Activated CD4-positive, alpha-beta T cell treated with anti-CD3 and anti-CD28 coated beads for 36 hours (primary cell): Measurements from ENCODE around the gene KDM2B. TPM values are rescaled to one million over a fixed set of nuclear protein-coding genes. Genes with fewer than 3 reads are reported as not detected.

Experiments
- ATAC-seq: fragments of 200-7000 bp; cut with Tn5 transposase; one replicate; pipeline ENCODE4 v1.10.0; 2021; ENCODE audit warnings: mild to moderate bottlenecking, moderate library complexity
- CTCF ChIA-PET: fragments of 350-600 bp; sonication (Branson Sonifier 250); formaldehyde crosslinking; loops from one replicate; lab custom pipeline; 2021; ENCODE audit warnings: antibody characterized with exemption; lab: Charles Lee
- POLR2A ChIA-PET: fragments of 350-600 bp; sonication (Branson Sonifier 250); formaldehyde crosslinking; loops from one replicate; lab custom pipeline; 2021; ENCODE audit warnings: antibody characterized with exemption, inconsistent platforms; lab: Charles Lee
- DNase-seq: peaks from one replicate; pipeline ENCODE4 v3.0.0-alpha.2; 2020
- H3K27ac Mint-ChIP-seq: one replicate; pipeline ENCODE4 v1.8.0; 2021; ENCODE audit warnings: mixed read lengths
- H3K27me3 Mint-ChIP-seq: one replicate; pipeline ENCODE4 v1.8.0; 2021; ENCODE audit warnings: mixed read lengths
- H3K36me3 Mint-ChIP-seq: one replicate; pipeline ENCODE4 v1.8.0; 2021; ENCODE audit warnings: low read depth, mixed read lengths
- H3K4me1 Mint-ChIP-seq: one replicate; pipeline ENCODE4 v1.8.0; 2021; ENCODE audit warnings: mixed read lengths
- H3K4me3 Mint-ChIP-seq: one replicate; pipeline ENCODE4 v1.8.0; 2021; ENCODE audit warnings: mild to moderate bottlenecking, moderate library complexity, mixed read lengths
- H3K9me3 Mint-ChIP-seq: one replicate; pipeline ENCODE4 v1.8.0; 2021; ENCODE audit warnings: low read depth, mixed read lengths
- intact Hi-C, 2 experiments: fragments of 100-400 bp; cut with DNase I in 1 of 2; cut with micrococcal nuclease in 1 of 2; formaldehyde crosslinking; loops; one replicate each; pipeline versions ENCODE4 v1.14.2 to v1.15.1; 2022 to 2024; cut with DNase I, micrococcal nuclease
- total RNA-seq, 2 experiments: library from RNA; stranded (reverse); gene quantifications; one replicate each; pipeline ENCODE4 v1.2.3, GENCODE V29; 2021

KDM2B gene
- total RNA-seq, 2 experiments from 2014 or later: 39.2 to 48.7 TPM

- H3K27ac Mint-ChIP-seq: peak overlapping the region; percentile 51
- H3K9me3 Mint-ChIP-seq: no peaks in the 10 kb centered on the region
- intact Hi-C loops: no loop called here
- DNase-seq (no peak), ATAC-seq (no peak)
- peaks cover 17% of the 10 kb centered on the region for H3K4me1 Mint-ChIP-seq
- H3K27me3 Mint-ChIP-seq: no peaks in the 10 kb centered on the region
- POLR2A ChIA-PET: interaction anchor here (0.6 kb wide), 2 partner anchors 38 to 48 kb away, joined by 3 read pairs; no protein-coding TSS in a partner anchor
- peaks cover 12% of the 10 kb centered on the region for H3K36me3 Mint-ChIP-seq
- no peak overlapping the region for H3K4me3 Mint-ChIP-seq
- CTCF ChIA-PET: interaction anchor here (0.7 to 1.4 kb wide), 4 partner anchors 25 to 98 kb away, joined by 3 to 5 read pairs (median 4); no protein-coding TSS in a partner anchor
Observed at GRCh38 chr12:121576851-121577391, 3.9 kb downstream of the KDM2B start.

GRCh38 chr12:121575952-121576625, 4.7 kb downstream of the KDM2B start:
- no peak for DNase-seq
- H3K4me3 Mint-ChIP-seq: no peak overlapping the region
- H3K4me1 Mint-ChIP-seq: peaks cover 10% of the 10 kb centered on the region
- peaks cover 12% of the 10 kb centered on the region for H3K36me3 Mint-ChIP-seq
- H3K9me3 Mint-ChIP-seq: no peaks in the 10 kb centered on the region
- no peak overlapping the region for H3K27ac Mint-ChIP-seq
- POLR2A ChIA-PET: no interaction called here
- H3K27me3 Mint-ChIP-seq: no peaks in the 10 kb centered on the region
- no peak for ATAC-seq
- intact Hi-C loops: no loop called here
- CTCF ChIA-PET: interaction anchor here (1.0 to 1.4 kb wide), 4 partner anchors 16 to 97 kb away, joined by 3 to 5 read pairs (median 4); no protein-coding TSS in a partner anchor

- intact Hi-C loops: no loop called here
- ATAC-seq (no peak), DNase-seq (no peak)
- ChIA-PET POLR2A (no interaction called here), CTCF (interaction anchor here (0.6 to 1.4 kb wide), 3 partner anchors 17 to 783 kb away, joined by 3 read pairs; no protein-coding TSS in a partner anchor)
- H3K27me3 Mint-ChIP-seq: no peaks in the 10 kb centered on the region
- peaks cover 7% of the 10 kb centered on the region for H3K4me1 Mint-ChIP-seq
- H3K9me3 Mint-ChIP-seq: no peaks in the 10 kb centered on the region
- H3K27ac Mint-ChIP-seq: no peak overlapping the region
- peaks cover 18% of the 10 kb centered on the region for H3K36me3 Mint-ChIP-seq
- H3K4me3 Mint-ChIP-seq: no peak overlapping the region
Observed at GRCh38 chr12:121575051-121575450, 5.8 kb downstream of the KDM2B start.

GRCh38 chr12:121574025-121574424, 6.8 kb downstream of the KDM2B start:
- no peak overlapping the region for H3K4me3 Mint-ChIP-seq
- DNase-seq: no peak
- POLR2A ChIA-PET: interaction anchor here (0.5 to 0.6 kb wide), 2 partner anchors 54 to 836 kb away, joined by 3 to 6 read pairs; no protein-coding TSS in a partner anchor
- peaks cover 7% of the 10 kb centered on the region for H3K4me1 Mint-ChIP-seq
- H3K27ac Mint-ChIP-seq: peak overlapping the region; percentile 51
- ATAC-seq: no peak
- intact Hi-C loops: no loop called here
- CTCF ChIA-PET: interaction anchor here (0.5 kb wide), 1 partner anchor 9 kb away, joined by 3 read pairs; no protein-coding TSS in a partner anchor
- peaks cover 18% of the 10 kb centered on the region for H3K36me3 Mint-ChIP-seq
- H3K9me3 Mint-ChIP-seq: no peaks in the 10 kb centered on the region
- H3K27me3 Mint-ChIP-seq: no peaks in the 10 kb centered on the region

DNA sequence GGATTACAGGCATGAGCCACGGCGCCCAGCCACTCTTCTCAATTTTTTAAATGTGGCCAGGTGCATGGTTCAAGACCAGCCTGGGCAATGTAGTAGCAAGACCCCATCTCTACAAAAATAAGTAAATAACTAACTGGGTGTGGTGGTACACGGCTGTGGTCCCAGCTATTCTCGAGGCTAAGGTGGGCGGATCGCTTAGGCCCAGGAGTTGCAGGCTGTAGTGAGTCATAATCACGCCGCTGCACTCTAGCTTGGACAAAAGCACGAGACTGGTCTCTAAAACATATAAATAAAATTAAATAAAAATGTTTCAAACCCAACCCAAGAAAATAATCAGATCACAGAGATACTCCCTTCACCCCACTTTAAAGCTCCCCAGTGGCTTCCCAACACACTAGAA, 8.9 kb downstream of the KDM2B start:
- no peak overlapping the region for H3K4me3 Mint-ChIP-seq
- no peak for ATAC-seq
- POLR2A ChIA-PET: interaction anchor here (0.6 kb wide), 1 partner anchor 63 kb away, joined by 3 read pairs; no protein-coding TSS in a partner anchor
- no peaks in the 10 kb centered on the region for H3K9me3 Mint-ChIP-seq
- no peaks in the 10 kb centered on the region for H3K27me3 Mint-ChIP-seq
- no peak overlapping the region for H3K27ac Mint-ChIP-seq
- intact Hi-C loops: no loop called here
- CTCF ChIA-PET: no interaction called here
- peaks cover 21% of the 10 kb centered on the region for H3K36me3 Mint-ChIP-seq
- DNase-seq: no peak
- H3K4me1 Mint-ChIP-seq: peaks cover 5% of the 10 kb centered on the region

DNA sequence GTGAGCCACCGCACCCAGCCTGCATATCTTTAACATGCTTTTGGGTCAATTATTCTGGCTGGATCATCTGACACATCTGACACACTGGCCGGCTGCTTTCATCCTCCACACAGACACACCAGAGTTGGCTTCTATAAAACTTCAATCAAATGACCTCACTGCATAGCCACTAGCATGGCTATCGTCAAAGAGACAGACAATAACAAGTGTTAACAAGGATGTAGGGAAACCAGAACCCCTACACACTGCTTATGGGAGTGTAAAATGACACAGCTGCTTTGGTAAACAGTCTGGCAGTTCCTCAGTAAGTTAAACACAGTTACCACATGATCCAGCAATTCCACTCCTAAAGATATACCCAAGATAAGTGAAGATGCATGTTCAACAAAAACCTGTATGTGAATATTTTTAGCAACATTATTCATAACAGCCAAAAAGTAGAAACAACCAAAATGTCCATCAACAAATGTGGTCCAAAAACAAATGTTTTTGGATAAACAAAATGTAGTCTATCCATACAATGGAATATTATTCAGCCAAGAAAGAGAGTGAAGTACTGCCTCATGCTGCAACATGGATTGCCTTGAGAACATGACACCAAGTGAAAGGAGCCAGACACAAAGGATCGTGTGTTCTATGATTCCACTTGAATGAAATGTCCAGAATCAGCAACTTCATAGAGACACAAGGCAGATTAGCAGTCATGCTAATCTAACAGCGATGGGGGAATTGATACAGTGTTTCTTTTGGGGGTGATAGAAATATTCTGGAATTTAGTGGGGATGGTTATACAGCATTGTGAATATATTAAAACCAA, 10.1 kb downstream of the KDM2B start:
- POLR2A ChIA-PET: no interaction called here
- ATAC-seq: no peak
- Mint-ChIP-seq H3K27ac (no peak overlapping the region), H3K4me3 (no peak overlapping the region), H3K36me3 (peaks cover 21% of the 10 kb centered on the region), H3K4me1 (peaks cover 5% of the 10 kb centered on the region), H3K27me3 (no peaks in the 10 kb centered on the region), H3K9me3 (no peaks in the 10 kb centered on the region)
- DNase-seq: no peak
- CTCF ChIA-PET: interaction anchor here (0.6 kb wide), 1 partner anchor 111 kb away, joined by 6 read pairs; no protein-coding TSS in a partner anchor
- intact Hi-C loops: no loop called here

DNA sequence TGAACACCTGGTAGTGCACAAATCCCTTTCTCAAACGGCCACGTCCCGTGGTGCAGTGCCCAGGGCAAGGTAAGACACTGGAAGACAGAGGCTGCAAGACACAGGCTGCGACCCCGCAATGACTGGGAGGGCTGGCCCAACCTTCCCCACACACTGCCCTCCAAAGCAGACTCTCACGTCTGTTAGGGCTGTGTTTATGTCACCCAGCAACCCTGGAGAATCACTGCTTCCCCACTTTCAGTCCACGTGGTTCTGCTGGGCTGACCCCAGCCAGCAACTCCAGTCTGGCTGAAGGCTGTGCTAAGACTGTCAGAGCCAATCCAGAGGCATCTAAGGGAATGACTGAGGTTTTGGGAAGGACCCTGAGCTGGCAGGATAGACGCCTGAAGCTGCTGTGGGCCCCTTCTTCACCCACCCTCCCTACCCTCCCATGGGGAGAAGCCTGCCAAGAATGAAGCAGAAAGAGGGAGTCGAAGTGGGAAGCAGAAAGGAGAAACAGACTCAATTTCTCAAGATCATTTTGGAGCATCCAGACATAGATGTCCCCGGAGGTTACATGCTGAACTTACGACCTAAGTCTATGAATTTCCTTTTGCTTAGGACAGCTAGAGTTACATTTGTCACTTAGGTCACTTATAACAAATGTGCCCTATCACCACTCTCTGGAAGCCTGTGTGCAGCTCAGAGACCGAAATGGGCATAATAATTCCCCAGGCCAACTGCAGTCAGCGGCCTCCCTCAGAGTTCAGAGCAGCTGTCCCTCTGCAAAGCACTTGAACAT, 11.7 kb downstream of the KDM2B start:
- H3K4me1 Mint-ChIP-seq: peaks cover 5% of the 10 kb centered on the region
- no peaks in the 10 kb centered on the region for H3K27me3 Mint-ChIP-seq
- intact Hi-C loops: no loop called here
- CTCF ChIA-PET: interaction anchor here (0.7 to 1.0 kb wide), 2 partner anchors 77 to 90 kb away, joined by 3 to 4 read pairs; no protein-coding TSS in a partner anchor
- no peak overlapping the region for H3K4me3 Mint-ChIP-seq
- H3K9me3 Mint-ChIP-seq: no peaks in the 10 kb centered on the region
- ATAC-seq (no peak), DNase-seq (no peak)
- POLR2A ChIA-PET: interaction anchor here (0.6 to 0.8 kb wide), 3 partner anchors 14 to 311 kb away, joined by 3 to 8 read pairs (median 3); no protein-coding TSS in a partner anchor
- H3K36me3 Mint-ChIP-seq: peaks cover 18% of the 10 kb centered on the region
- H3K27ac Mint-ChIP-seq: no peak overlapping the region

GRCh38 chr12:121568518-121568917, 12.3 kb downstream of the KDM2B start:
- intact Hi-C loops: no loop called here
- no peak for DNase-seq
- no peak for ATAC-seq
- no peaks in the 10 kb centered on the region for H3K9me3 Mint-ChIP-seq
- H3K4me1 Mint-ChIP-seq: peaks cover 5% of the 10 kb centered on the region
- H3K4me3 Mint-ChIP-seq: no peak overlapping the region
- no peaks in the 10 kb centered on the region for H3K27me3 Mint-ChIP-seq
- H3K36me3 Mint-ChIP-seq: peaks cover 13% of the 10 kb centered on the region
- POLR2A ChIA-PET: interaction anchor here (0.6 to 0.8 kb wide), 3 partner anchors 15 to 310 kb away, joined by 3 to 8 read pairs (median 3); no protein-coding TSS in a partner anchor
- CTCF ChIA-PET: interaction anchor here (0.7 kb wide), 1 partner anchor 77 kb away, joined by 4 read pairs; no protein-coding TSS in a partner anchor
- H3K27ac Mint-ChIP-seq: no peak overlapping the region

- POLR2A ChIA-PET: no interaction called here
- H3K27me3 Mint-ChIP-seq: no peaks in the 10 kb centered on the region
- H3K36me3 Mint-ChIP-seq: peaks cover 3% of the 10 kb centered on the region
- H3K27ac Mint-ChIP-seq: no peak overlapping the region
- no peak overlapping the region for H3K4me3 Mint-ChIP-seq
- DNase-seq: no peak
- CTCF ChIA-PET: interaction anchor here (0.6 to 1.0 kb wide), 2 partner anchors 9 to 77 kb away, joined by 3 read pairs; no protein-coding TSS in a partner anchor
- ATAC-seq: no peak
- intact Hi-C loops: no loop called here
- peaks cover 7% of the 10 kb centered on the region for H3K4me1 Mint-ChIP-seq
- no peaks in the 10 kb centered on the region for H3K9me3 Mint-ChIP-seq
Observed at GRCh38 chr12:121565076-121565475, 15.7 kb downstream of the KDM2B start.

GRCh38 chr12:121562488-121562887, 18.3 kb downstream of the KDM2B start:
- Mint-ChIP-seq H3K4me1 (peaks cover 8% of the 10 kb centered on the region), H3K9me3 (no peaks in the 10 kb centered on the region), H3K4me3 (no peak overlapping the region), H3K36me3 (peaks cover 3% of the 10 kb centered on the region), H3K27me3 (no peaks in the 10 kb centered on the region), H3K27ac (no peak overlapping the region)
- no peak for DNase-seq
- ATAC-seq: no peak
- intact Hi-C loops: no loop called here
- ChIA-PET CTCF (no interaction called here), POLR2A (interaction anchor here (0.6 kb wide), 1 partner anchor 217 kb away, joined by 6 read pairs; no protein-coding TSS in a partner anchor)
